Measurements from ENCODE around the gene TRIO.

GRCh38 chr5:14231890-14232289, 88.7 kb downstream of the TRIO start:
- TF ChIP-seq, protein P1, sequence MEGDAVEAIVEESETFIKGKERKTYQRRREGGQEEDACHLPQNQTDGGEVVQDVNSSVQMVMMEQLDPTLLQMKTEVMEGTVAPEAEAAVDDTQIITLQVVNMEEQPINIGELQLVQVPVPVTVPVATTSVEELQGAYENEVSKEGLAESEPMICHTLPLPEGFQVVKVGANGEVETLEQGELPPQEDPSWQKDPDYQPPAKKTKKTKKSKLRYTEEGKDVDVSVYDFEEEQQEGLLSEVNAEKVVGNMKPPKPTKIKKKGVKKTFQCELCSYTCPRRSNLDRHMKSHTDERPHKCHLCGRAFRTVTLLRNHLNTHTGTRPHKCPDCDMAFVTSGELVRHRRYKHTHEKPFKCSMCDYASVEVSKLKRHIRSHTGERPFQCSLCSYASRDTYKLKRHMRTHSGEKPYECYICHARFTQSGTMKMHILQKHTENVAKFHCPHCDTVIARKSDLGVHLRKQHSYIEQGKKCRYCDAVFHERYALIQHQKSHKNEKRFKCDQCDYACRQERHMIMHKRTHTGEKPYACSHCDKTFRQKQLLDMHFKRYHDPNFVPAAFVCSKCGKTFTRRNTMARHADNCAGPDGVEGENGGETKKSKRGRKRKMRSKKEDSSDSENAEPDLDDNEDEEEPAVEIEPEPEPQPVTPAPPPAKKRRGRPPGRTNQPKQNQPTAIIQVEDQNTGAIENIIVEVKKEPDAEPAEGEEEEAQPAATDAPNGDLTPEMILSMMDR (IDR thresholded peaks at IDR 0.05; ENCODE audit: insufficient read depth, low read length, poor library complexity, severe bottlenecking) = no peak
- no peak for TF ChIP-seq EZH2phosphoT487 (conservative IDR thresholded peaks at IDR 0.05; ENCODE audit: low read length)
